PFSK-1 (cell line): Measurements from ENCODE around the gene NCOR2.

ENCODE experiments used
- FOXP2 ChIP-seq: optimal IDR thresholded peaks from 2 replicates; pipeline ENCODE3; 2011; ENCODE audit warnings: borderline replicate concordance, control low read depth, inconsistent platforms; ENCODE audit not compliant: insufficient read depth; ENCODE audit errors: extremely low read length, extremely low read depth
- POLR2AphosphoS5 ChIP-seq: IDR thresholded peaks from 2 replicates; pipeline ENCODE4 v1.6.1; 2012; ENCODE audit warnings: low read depth, mild to moderate bottlenecking, control low read depth, low read length, moderate library complexity
- TAF1 ChIP-seq: IDR thresholded peaks from 2 replicates; pipeline ENCODE4 v1.6.1; 2012; ENCODE audit warnings: low read length, control low read depth, borderline replicate concordance; ENCODE audit not compliant: insufficient read depth

- TF ChIP-seq TAF1 (no peak), POLR2AphosphoS5 (no peak), FOXP2 (no peak)
Observed at GRCh38 chr12:124553862-124554428, 13.5 kb downstream of the NCOR2 start.
